Thyroid gland (tissue), 4 donors: ENCODE data around the gene MAST4.

ENCODE experiments used
- POLR2A ChIP-seq, 2 donors: fragments of 450-650 bp; IDR thresholded peaks; one replicate each; pipeline ENCODE4 v1.6.1; 2017; ENCODE audit warnings: antibody characterized with exemption in 2 of 2, mild to moderate bottlenecking in 2 of 2, moderate library complexity in 1 of 2
- TF ChIP-seq, protein P1 (sequence below), 6 experiments: fragments of 200-600 bp in 3 of 6; fragments of 450-650 bp in 3 of 6; sonication (generic) in 3 of 6; IDR thresholded peaks; one replicate each; pipeline ENCODE4 v1.5.1; 2016 to 2019; ENCODE audit warnings: antibody characterized with exemption in 6 of 6, mild to moderate bottlenecking in 2 of 6, inconsistent platforms in 1 of 6, moderate library complexity in 1 of 6

- TF ChIP-seq, protein P1, sequence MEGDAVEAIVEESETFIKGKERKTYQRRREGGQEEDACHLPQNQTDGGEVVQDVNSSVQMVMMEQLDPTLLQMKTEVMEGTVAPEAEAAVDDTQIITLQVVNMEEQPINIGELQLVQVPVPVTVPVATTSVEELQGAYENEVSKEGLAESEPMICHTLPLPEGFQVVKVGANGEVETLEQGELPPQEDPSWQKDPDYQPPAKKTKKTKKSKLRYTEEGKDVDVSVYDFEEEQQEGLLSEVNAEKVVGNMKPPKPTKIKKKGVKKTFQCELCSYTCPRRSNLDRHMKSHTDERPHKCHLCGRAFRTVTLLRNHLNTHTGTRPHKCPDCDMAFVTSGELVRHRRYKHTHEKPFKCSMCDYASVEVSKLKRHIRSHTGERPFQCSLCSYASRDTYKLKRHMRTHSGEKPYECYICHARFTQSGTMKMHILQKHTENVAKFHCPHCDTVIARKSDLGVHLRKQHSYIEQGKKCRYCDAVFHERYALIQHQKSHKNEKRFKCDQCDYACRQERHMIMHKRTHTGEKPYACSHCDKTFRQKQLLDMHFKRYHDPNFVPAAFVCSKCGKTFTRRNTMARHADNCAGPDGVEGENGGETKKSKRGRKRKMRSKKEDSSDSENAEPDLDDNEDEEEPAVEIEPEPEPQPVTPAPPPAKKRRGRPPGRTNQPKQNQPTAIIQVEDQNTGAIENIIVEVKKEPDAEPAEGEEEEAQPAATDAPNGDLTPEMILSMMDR (IDR thresholded peaks at IDR 0.05) = no peak
- TF ChIP-seq POLR2A (IDR thresholded peaks at IDR 0.05) = no peak
These were observed 371.7 kb downstream of the MAST4 start for GRCh38 chr5:66967826-66968262.
